OCI-LY3 (cell line): ENCODE results near the gene ZNF385A.

Experiments
- H2AFZ ChIP-seq: fragments of 200-600, 300-600 bp; shearing (Covaris generic); 2 replicates; pipeline ENCODE4 v1.6.0; 2014; ENCODE audit warnings: antibody characterized with exemption, low read depth, low read length
- H3K27ac ChIP-seq: fragments of 200-600, 300-600 bp; sonication (generic); 2 replicates; pipeline ENCODE4 v1.5.1; 2014; ENCODE audit warnings: mild to moderate bottlenecking, low read length, moderate library complexity, mixed read lengths
- H3K27me3 ChIP-seq: fragments of 200-600, 300-600 bp; sonication (generic); 2 replicates; pipeline ENCODE4 v1.6.1; 2014; ENCODE audit warnings: low read depth, low read length, mixed read lengths
- H3K36me3 ChIP-seq: fragments of 200-600, 300-600 bp; sonication (generic); replicated peaks from 2 replicates; pipeline ENCODE3; 2014; ENCODE audit warnings: low read depth, low read length, mixed read lengths
- H3K4me1 ChIP-seq: fragments of 300-600, 200-600 bp; sonication (generic); 2 replicates; pipeline ENCODE4 v1.6.1; 2014; ENCODE audit warnings: low read length, mixed read lengths
- H3K4me2 ChIP-seq: fragments of 200-600, 300-600 bp; sonication (generic); 2 replicates; pipeline ENCODE4 v1.6.1; 2014; ENCODE audit warnings: low read length, mixed read lengths
- H3K4me3 ChIP-seq: fragments of 300-600, 200-600 bp; sonication (generic); 2 replicates; pipeline ENCODE4 v1.5.1; 2014; ENCODE audit warnings: antibody characterized with exemption, mild to moderate bottlenecking, low read length, moderate library complexity
- H3K79me2 ChIP-seq: fragments of 300-600, 200-600 bp; shearing (Covaris generic); 2 replicates; pipeline ENCODE4 v1.6.1; 2014; ENCODE audit warnings: mild to moderate bottlenecking, low read length, mixed read lengths
- H3K9ac ChIP-seq: fragments of 300-600, 200-600 bp; shearing (Covaris generic); 2 replicates; pipeline ENCODE4 v1.6.0; 2014; ENCODE audit warnings: mild to moderate bottlenecking, low read length, moderate library complexity
- H3K9me3 ChIP-seq: fragments of 200-600, 300-600 bp; shearing (Covaris generic); 2 replicates; pipeline ENCODE4 v1.6.1; 2014; ENCODE audit warnings: low read length, mixed read lengths; ENCODE audit not compliant: insufficient read depth
- H4K20me1 ChIP-seq: fragments of 200-600, 300-600 bp; sonication (generic); 2 replicates; pipeline ENCODE4 v1.6.1; 2016; ENCODE audit warnings: low read length, mixed read lengths; ENCODE audit not compliant: insufficient read depth
- EZH2phosphoT487 ChIP-seq: fragments of 200-600 bp; shearing (Covaris generic); IDR thresholded peaks from 2 replicates; pipeline ENCODE4 v1.6.1; 2018; ENCODE audit warnings: antibody characterized with exemption, mixed run types, low read depth
- TF ChIP-seq, protein P1 (sequence below): fragments of 200-600, 300-600 bp; sonication (generic); IDR thresholded peaks from 2 replicates; pipeline ENCODE4 v1.5.1; 2014; ENCODE audit warnings: antibody characterized with exemption, low read length, low read depth

The ZNF385A gene

DNA sequence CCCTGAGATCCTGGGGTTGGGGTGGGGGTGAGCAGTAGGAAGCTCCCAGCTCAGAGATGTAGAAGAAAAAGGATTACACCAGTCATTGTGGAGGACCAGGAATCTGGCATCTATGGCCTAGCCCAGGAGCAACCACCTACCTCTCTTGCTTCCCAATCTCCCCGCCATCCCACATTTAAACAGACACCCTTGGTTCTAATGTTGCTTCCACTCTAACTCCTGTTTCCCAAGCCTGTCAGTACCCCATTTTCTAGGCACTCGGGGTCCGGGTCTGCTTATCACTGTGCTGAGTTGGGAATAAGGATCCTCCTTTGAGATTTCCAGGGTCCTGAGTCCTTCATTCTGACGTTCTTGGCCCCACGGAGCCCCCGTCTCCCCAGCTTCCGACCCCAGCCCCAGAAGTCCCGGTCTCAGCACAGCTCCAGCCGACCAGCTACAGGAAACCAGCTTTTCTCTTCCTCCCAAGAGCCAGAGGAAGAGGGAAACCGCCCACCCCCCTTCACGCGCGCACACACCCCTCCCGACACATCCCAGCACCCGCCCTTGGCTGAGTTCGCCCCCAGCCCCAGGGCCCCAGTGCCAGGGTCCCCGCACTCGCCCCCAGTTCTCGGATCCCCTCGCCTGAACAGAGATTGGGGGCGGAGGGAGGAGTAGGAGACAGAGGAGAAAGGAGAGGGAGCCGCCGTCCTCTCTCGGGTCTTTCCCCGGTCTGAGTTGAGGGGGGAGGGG lies 33.3 kb upstream of the ZNF385A start:
- H3K4me3 ChIP-seq: no peak overlapping the region
- H3K27me3 ChIP-seq: peaks cover 33% of the 10 kb centered on the region
- H4K20me1 ChIP-seq: no peaks in the 10 kb centered on the region
- no peaks in the 10 kb centered on the region for H3K36me3 ChIP-seq
- no peak overlapping the region for H3K4me2 ChIP-seq
- H3K9ac ChIP-seq: no peak overlapping the region
- no peak overlapping the region for H3K27ac ChIP-seq
- H3K79me2 ChIP-seq: no peaks in the 10 kb centered on the region
- no peaks in the 10 kb centered on the region for H3K9me3 ChIP-seq
- no peak overlapping the region for H2AFZ ChIP-seq
- H3K4me1 ChIP-seq: peaks cover 10% of the 10 kb centered on the region
- TF ChIP-seq, protein P1, sequence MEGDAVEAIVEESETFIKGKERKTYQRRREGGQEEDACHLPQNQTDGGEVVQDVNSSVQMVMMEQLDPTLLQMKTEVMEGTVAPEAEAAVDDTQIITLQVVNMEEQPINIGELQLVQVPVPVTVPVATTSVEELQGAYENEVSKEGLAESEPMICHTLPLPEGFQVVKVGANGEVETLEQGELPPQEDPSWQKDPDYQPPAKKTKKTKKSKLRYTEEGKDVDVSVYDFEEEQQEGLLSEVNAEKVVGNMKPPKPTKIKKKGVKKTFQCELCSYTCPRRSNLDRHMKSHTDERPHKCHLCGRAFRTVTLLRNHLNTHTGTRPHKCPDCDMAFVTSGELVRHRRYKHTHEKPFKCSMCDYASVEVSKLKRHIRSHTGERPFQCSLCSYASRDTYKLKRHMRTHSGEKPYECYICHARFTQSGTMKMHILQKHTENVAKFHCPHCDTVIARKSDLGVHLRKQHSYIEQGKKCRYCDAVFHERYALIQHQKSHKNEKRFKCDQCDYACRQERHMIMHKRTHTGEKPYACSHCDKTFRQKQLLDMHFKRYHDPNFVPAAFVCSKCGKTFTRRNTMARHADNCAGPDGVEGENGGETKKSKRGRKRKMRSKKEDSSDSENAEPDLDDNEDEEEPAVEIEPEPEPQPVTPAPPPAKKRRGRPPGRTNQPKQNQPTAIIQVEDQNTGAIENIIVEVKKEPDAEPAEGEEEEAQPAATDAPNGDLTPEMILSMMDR: no peak
- TF ChIP-seq EZH2phosphoT487: no peak

DNA sequence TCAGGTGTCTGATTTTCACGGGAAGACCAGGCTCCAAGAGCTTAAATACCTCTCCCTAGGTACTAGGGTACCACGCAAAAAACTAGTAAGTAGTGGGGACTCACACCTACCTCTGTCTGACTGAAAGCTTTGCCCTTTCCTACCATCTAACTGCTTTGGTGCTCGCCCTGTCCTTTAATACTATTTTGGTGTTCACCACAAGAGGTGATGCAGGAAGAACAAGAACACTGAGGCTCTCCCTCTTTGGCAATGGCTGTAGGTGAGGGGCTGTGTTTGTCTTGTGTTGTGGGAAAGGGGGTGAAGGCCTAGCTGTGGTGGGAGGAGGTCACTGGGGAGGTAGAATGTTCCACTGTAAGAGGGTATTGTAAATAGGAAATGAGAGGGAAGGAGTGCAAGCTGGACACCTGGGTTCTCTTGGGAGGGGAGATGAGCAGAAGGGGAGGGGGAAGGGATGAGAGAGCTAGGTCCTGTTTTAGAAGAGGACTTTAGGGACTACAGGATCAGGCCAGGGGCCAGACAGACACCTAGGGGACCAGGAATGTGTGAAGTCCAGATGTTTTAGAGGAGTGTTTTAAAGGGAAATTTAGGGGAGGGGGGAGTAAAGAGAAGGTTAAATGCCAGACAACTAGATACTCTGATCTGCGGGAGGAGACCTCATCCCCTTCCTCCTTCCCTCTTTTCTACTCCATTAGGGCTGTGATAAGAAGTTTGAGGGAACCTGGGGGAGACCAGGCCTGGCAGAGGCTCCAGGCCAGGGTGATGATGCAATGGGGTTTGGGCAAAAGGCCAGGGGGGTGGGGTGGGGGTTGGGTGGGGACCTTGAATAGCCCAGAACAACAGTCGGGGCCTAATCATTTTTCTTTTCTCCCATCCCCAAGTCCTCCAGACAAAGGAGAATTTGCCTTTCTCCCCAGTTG lies 32.4 kb upstream of the ZNF385A start:
- no peak overlapping the region for H3K4me2 ChIP-seq

DNA sequence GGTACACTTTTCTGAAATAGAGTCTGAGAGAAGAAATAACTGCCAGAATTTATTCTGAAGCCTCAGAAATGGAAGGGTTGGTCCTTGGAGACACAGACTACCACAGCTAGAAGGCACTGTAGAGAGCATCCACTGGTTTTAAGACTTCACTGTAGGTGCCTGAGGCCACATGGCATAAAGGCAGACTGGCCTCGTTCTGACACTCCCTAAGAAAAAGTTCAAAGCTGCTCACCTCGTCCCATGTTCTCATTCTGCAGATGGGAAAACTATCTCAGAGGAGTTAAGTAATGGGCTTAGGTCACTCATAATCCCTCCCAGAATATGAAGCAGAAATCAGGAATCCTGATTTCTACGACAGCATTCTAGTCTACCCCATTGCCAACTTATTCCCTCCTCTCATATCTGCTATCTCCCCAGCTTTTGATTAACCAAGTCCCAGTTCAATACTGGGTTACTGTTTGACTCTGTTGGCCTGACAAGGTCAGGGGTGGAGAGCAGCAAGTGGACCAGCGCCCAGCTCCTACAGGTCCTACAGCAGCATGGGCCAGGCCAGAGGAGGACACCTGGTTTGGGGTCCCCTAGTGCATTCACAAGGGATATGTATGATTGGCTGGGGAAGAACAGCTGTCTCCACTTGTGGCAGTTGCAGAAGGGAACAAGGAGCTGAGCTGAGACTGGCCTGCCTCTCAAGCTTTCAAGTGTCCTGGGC lies 30.8 kb upstream of the ZNF385A start:
- H3K9ac ChIP-seq: no peak overlapping the region
- H3K36me3 ChIP-seq: no peaks in the 10 kb centered on the region
- H2AFZ ChIP-seq: no peak overlapping the region
- H3K27ac ChIP-seq: no peak overlapping the region
- peaks cover 10% of the 10 kb centered on the region for H3K27me3 ChIP-seq
- peaks cover 13% of the 10 kb centered on the region for H3K4me1 ChIP-seq
- H3K9me3 ChIP-seq: no peaks in the 10 kb centered on the region
- TF ChIP-seq, protein P1: no peak
- TF ChIP-seq EZH2phosphoT487: no peak
- H3K79me2 ChIP-seq: no peaks in the 10 kb centered on the region
- H4K20me1 ChIP-seq: no peaks in the 10 kb centered on the region
- no peak overlapping the region for H3K4me3 ChIP-seq
- no peak overlapping the region for H3K4me2 ChIP-seq

More for the DNA sequence above, 32.4 kb upstream of the ZNF385A start:
- Histone ChIP-seq H3K9me3 (no peaks in the 10 kb centered on the region), H3K4me3 (no peak overlapping the region), H2AFZ (no peak overlapping the region; the same call in 1 of the 2 replicates), H3K27ac (no peak overlapping the region), H3K4me1 (peaks cover 13% of the 10 kb centered on the region), H3K9ac (no peak overlapping the region), H3K79me2 (no peaks in the 10 kb centered on the region), H3K36me3 (no peaks in the 10 kb centered on the region), H4K20me1 (no peaks in the 10 kb centered on the region), H3K27me3 (peaks cover 24% of the 10 kb centered on the region)
- TF ChIP-seq EZH2phosphoT487: no peak

DNA sequence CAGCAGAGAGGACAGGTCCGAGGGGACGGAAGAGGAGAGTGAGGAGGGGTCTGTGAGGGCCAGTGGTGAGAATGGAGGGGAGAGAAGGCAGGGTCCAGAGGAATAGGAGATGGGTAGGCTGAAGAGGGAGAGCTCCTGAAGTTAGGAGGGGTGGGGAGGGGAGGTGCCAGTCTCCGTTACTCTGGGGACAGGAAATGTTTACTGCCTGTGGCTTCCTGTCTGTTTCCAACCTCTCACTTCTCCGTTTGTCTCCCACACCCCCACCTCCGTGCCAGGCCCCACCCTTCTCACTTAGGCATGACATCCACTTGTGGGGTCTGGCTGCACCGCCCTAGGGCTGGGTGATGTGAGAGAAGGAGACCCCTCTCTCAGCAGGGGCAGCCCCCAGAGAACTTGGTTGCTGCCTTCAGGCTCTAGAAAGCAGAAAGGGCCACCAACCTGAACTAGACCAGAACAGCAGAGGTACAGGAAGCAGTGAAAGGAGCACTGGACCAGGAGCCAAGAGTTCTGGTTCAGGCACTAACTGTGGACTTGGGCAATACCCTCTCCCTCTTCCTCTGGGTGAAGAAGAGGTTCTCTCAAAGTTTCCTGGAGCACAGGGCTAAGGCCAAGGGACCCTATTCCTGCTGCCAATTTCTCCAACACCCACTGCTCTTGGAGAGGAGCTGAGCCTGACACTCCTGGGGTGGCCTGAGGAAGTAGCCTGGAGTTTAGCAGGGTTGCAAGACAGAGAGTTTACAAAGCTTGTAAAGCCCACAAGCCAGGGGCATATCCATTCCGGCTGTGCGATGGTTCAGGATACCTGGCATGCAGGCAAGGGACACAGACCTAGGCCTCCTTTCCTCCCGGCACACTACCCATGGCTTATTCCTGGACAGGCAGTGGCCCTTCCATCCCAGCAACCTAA lies 29.0 kb upstream of the ZNF385A start:
- peak overlapping the region; percentile 22; the same call in 1 of the 2 replicates for H3K9ac ChIP-seq
- peak overlapping the region; percentile 41 for H3K4me3 ChIP-seq
- no peaks in the 10 kb centered on the region for H3K9me3 ChIP-seq
- H3K27me3 ChIP-seq: no peaks in the 10 kb centered on the region
- H3K4me1 ChIP-seq: peaks cover 13% of the 10 kb centered on the region
- H3K79me2 ChIP-seq: no peaks in the 10 kb centered on the region
- no peak overlapping the region for H3K27ac ChIP-seq
- no peaks in the 10 kb centered on the region for H3K36me3 ChIP-seq
- H3K4me2 ChIP-seq: peak overlapping the region; percentile 69
- H2AFZ ChIP-seq: peak overlapping the region; percentile 94
- TF ChIP-seq, protein P1: no peak
- no peak for TF ChIP-seq EZH2phosphoT487
- H4K20me1 ChIP-seq: no peaks in the 10 kb centered on the region
